WTC11 (cell line): Measurements from ENCODE around the gene MTMR3. TPM values are rescaled to one million over a fixed set of nuclear protein-coding genes. Genes with fewer than 3 reads are reported as not detected.

Experiments
- ATAC-seq: fragments of 200-7000 bp; cut with Tn5 transposase; 2 replicates; pipeline ENCODE4 v1.10.0; 2021; ENCODE audit warnings: mild to moderate bottlenecking, moderate library complexity
- CTCF ChIA-PET: fragments of 300-600 bp; sonication (Branson Sonifier 250); formaldehyde crosslinking; loops from one replicate; lab custom pipeline; 2021; ENCODE audit warnings: antibody characterized with exemption; lab: Charles Lee
- POLR2A ChIA-PET: fragments of 350-600 bp; sonication (Branson Sonifier 250); formaldehyde crosslinking; loops from one replicate; lab custom pipeline; 2021; ENCODE audit warnings: antibody characterized with exemption; lab: Charles Lee
- DNase-seq: peaks from one replicate; pipeline ENCODE4 v3.0.0; 2021; ENCODE audit warnings: low spot score
- H3K27ac Mint-ChIP-seq: 2 replicates; pipeline ENCODE4 v1.8.0; 2021; ENCODE audit warnings: mixed read lengths
- H3K27me3 Mint-ChIP-seq: 2 replicates; pipeline ENCODE4 v1.8.0; 2021; ENCODE audit warnings: low read depth, mild to moderate bottlenecking, moderate library complexity, mixed read lengths
- H3K36me3 Mint-ChIP-seq: 2 replicates; pipeline ENCODE4 v1.8.0; 2021; ENCODE audit warnings: mixed read lengths
- H3K4me1 Mint-ChIP-seq: 2 replicates; pipeline ENCODE4 v1.8.0; 2022; ENCODE audit warnings: mixed read lengths
- H3K4me3 Mint-ChIP-seq: 2 replicates; pipeline ENCODE4 v1.8.0; 2021; ENCODE audit warnings: mild to moderate bottlenecking, moderate library complexity, mixed read lengths
- H3K9me3 Mint-ChIP-seq: 2 replicates; pipeline ENCODE4 v1.8.0; 2021; ENCODE audit warnings: mixed read lengths
- ATF6 ChIP-seq: sonication (generic); formaldehyde crosslinking; IDR thresholded peaks from 2 replicates; pipeline ENCODE4 v1.8.1; 2023; ENCODE audit warnings: mild to moderate bottlenecking, missing genetic modification reagents
- CREM ChIP-seq: sonication (generic); formaldehyde crosslinking; IDR thresholded peaks from 2 replicates; pipeline ENCODE4 v1.8.1; 2022; ENCODE audit warnings: mild to moderate bottlenecking, missing genetic modification reagents, moderate library complexity
- CTCF ChIP-seq: fragments of 200-600 bp; IDR thresholded peaks from 2 replicates; pipeline ENCODE4 v1.8.0; 2022; ENCODE audit warnings: antibody characterized with exemption
- FOXK1 ChIP-seq: sonication (generic); formaldehyde crosslinking; IDR thresholded peaks from 2 replicates; pipeline ENCODE4 v1.8.0; 2022; ENCODE audit warnings: mild to moderate bottlenecking, moderate library complexity, missing genetic modification reagents
- GABPB1 ChIP-seq: sonication (generic); formaldehyde crosslinking; IDR thresholded peaks from 2 replicates; pipeline ENCODE4 v1.8.1; 2023; ENCODE audit warnings: mild to moderate bottlenecking, missing genetic modification reagents
- IRF1 ChIP-seq: sonication (generic); formaldehyde crosslinking; IDR thresholded peaks from 2 replicates; pipeline ENCODE4 v1.8.0; 2023; ENCODE audit warnings: missing genetic modification reagents
- MAX ChIP-seq: sonication (generic); formaldehyde crosslinking; IDR thresholded peaks from 2 replicates; pipeline ENCODE4 v1.8.0; 2022; ENCODE audit warnings: mild to moderate bottlenecking, missing genetic modification reagents
- MLX ChIP-seq: sonication (generic); formaldehyde crosslinking; IDR thresholded peaks from 2 replicates; pipeline ENCODE4 v1.8.1; 2023; ENCODE audit warnings: mild to moderate bottlenecking, missing genetic modification reagents, moderate library complexity
- OVOL2 ChIP-seq: fragments of 250-450 bp; sonication (Bioruptor Pico); IDR thresholded peaks from 2 replicates; pipeline ENCODE4 v1.9.0; 2021; ENCODE audit warnings: mild to moderate bottlenecking, borderline replicate concordance
- SMAD3 ChIP-seq: sonication (generic); formaldehyde crosslinking; IDR thresholded peaks from 2 replicates; pipeline ENCODE4 v1.8.0; 2022; ENCODE audit warnings: missing genetic modification reagents, mild to moderate bottlenecking, borderline replicate concordance
- SOX15 ChIP-seq: fragments of 250-450 bp; sonication (Bioruptor Pico); IDR thresholded peaks from 2 replicates; pipeline ENCODE4 v1.9.0; 2021; ENCODE audit warnings: mild to moderate bottlenecking
- TEAD4 ChIP-seq: sonication (generic); formaldehyde crosslinking; IDR thresholded peaks from 2 replicates; pipeline ENCODE4 v1.8.0; 2022; ENCODE audit warnings: mild to moderate bottlenecking, missing genetic modification reagents
- USF1 ChIP-seq: sonication (generic); formaldehyde crosslinking; IDR thresholded peaks from 2 replicates; pipeline ENCODE4 v1.8.0; 2022; ENCODE audit warnings: mild to moderate bottlenecking, missing genetic modification reagents
- ZNF121 ChIP-seq: sonication (generic); formaldehyde crosslinking; IDR thresholded peaks from 2 replicates; pipeline ENCODE4 v1.8.0; 2023; ENCODE audit warnings: missing genetic modification reagents
- ZNF138 ChIP-seq: sonication (generic); formaldehyde crosslinking; conservative IDR thresholded peaks from 2 replicates; pipeline ENCODE4 v1.8.1; 2022; ENCODE audit warnings: mild to moderate bottlenecking, moderate library complexity, missing genetic modification reagents
- ZNF219 ChIP-seq: sonication (generic); formaldehyde crosslinking; IDR thresholded peaks from 2 replicates; pipeline ENCODE4 v1.8.0; 2023; ENCODE audit warnings: missing genetic modification reagents, mild to moderate bottlenecking, borderline replicate concordance
- ZNF671 ChIP-seq: fragments of 250-450 bp; sonication (Bioruptor Pico); IDR thresholded peaks from 2 replicates; pipeline ENCODE4 v1.8.0; 2021; ENCODE audit warnings: mild to moderate bottlenecking
- total RNA-seq: library from RNA; stranded (reverse); gene quantifications from 3 replicates; pipeline ENCODE4 v1.2.3, GENCODE V29; 2021
- TF ChIP-seq, protein P1 (sequence below): sonication (generic); formaldehyde crosslinking; IDR thresholded peaks from 2 replicates; pipeline ENCODE4 v1.8.0; 2022; ENCODE audit warnings: missing genetic modification reagents
- TF ChIP-seq, protein P2 (sequence below): sonication (generic); formaldehyde crosslinking; IDR thresholded peaks from 2 replicates; pipeline ENCODE4 v1.8.1; 2022; ENCODE audit warnings: mild to moderate bottlenecking, missing genetic modification reagents, moderate library complexity, borderline replicate concordance

MTMR3 gene
- total RNA-seq, 1 experiment from 2014 or later, result 19.2 TPM

DNA sequence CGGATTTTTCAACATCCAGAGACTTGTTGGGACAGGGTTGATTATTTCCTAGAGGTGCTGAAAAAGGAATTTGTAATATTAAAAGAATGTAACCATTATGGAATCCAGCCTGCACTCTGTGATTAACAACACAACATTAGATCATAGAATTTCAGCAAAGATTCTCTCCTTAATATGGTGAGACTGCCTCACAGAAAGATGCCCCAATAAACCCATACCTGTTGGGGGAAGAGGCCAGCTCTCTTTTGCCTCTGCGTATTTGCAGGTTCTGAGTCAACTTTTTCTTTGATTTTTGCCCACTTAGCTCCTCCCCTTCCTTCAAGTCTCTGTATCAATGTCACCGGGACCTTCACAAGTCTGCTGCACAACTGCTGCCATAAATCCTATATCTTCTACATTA lies 12.4 kb upstream of the MTMR3 start:
- H3K4me3 Mint-ChIP-seq, result no peak overlapping the region
- ChIA-PET CTCF (interaction anchor here (0.9 to 2.4 kb wide), 2 partner anchors 13 to 135 kb away, joined by 3 to 10 read pairs; no protein-coding TSS in a partner anchor), POLR2A (no interaction called here)
- no peak overlapping the region for H3K27ac Mint-ChIP-seq
- DNase-seq, result no peak
- H3K4me1 Mint-ChIP-seq, result peaks cover 18% of the 10 kb centered on the region
- TF ChIP-seq GABPB1 (CRISPR knock-in tag) (no peak), TEAD4 (CRISPR knock-in tag) (no peak), MLX (CRISPR knock-in tag) (no peak), ZNF121 (CRISPR knock-in tag) (no peak), IRF1 (CRISPR knock-in tag) (no peak), OVOL2 (no peak), ZNF138 (no peak), CTCF (no peak), ZNF671 (CRISPR knock-in tag) (no peak), MAX (no peak), USF1 (CRISPR knock-in tag) (no peak), CREM (CRISPR knock-in tag) (no peak), FOXK1 (CRISPR knock-in tag) (no peak), SMAD3 (CRISPR knock-in tag) (no peak), SOX15 (CRISPR knock-in tag) (no peak), ZNF219 (CRISPR knock-in tag) (no peak), ATF6 (no peak)
- TF ChIP-seq, protein P1, sequence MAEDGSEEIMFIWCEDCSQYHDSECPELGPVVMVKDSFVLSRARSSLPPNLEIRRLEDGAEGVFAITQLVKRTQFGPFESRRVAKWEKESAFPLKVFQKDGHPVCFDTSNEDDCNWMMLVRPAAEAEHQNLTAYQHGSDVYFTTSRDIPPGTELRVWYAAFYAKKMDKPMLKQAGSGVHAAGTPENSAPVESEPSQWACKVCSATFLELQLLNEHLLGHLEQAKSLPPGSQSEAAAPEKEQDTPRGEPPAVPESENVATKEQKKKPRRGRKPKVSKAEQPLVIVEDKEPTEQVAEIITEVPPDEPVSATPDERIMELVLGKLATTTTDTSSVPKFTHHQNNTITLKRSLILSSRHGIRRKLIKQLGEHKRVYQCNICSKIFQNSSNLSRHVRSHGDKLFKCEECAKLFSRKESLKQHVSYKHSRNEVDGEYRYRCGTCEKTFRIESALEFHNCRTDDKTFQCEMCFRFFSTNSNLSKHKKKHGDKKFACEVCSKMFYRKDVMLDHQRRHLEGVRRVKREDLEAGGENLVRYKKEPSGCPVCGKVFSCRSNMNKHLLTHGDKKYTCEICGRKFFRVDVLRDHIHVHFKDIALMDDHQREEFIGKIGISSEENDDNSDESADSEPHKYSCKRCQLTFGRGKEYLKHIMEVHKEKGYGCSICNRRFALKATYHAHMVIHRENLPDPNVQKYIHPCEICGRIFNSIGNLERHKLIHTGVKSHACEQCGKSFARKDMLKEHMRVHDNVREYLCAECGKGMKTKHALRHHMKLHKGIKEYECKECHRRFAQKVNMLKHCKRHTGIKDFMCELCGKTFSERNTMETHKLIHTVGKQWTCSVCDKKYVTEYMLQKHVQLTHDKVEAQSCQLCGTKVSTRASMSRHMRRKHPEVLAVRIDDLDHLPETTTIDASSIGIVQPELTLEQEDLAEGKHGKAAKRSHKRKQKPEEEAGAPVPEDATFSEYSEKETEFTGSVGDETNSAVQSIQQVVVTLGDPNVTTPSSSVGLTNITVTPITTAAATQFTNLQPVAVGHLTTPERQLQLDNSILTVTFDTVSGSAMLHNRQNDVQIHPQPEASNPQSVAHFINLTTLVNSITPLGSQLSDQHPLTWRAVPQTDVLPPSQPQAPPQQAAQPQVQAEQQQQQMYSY (CRISPR knock-in tag), result no peak
- TF ChIP-seq, protein P2, sequence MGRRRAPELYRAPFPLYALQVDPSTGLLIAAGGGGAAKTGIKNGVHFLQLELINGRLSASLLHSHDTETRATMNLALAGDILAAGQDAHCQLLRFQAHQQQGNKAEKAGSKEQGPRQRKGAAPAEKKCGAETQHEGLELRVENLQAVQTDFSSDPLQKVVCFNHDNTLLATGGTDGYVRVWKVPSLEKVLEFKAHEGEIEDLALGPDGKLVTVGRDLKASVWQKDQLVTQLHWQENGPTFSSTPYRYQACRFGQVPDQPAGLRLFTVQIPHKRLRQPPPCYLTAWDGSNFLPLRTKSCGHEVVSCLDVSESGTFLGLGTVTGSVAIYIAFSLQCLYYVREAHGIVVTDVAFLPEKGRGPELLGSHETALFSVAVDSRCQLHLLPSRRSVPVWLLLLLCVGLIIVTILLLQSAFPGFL (CRISPR knock-in tag), result no peak
- TF ChIP-seq, all 79 proteins: peak for 0
- ATAC-seq, result no peak
- H3K27me3 Mint-ChIP-seq, result no peaks in the 10 kb centered on the region
- H3K9me3 Mint-ChIP-seq, result no peaks in the 10 kb centered on the region
- no peaks in the 10 kb centered on the region for H3K36me3 Mint-ChIP-seq
